ENCODE data around the gene GNLY. TPM values are rescaled to one million over a fixed set of nuclear protein-coding genes. Genes with fewer than 3 reads are reported as not detected.

The GNLY gene
- total and polyA plus RNA-seq, 2 of the 13 experiments (the other 11 are each of a cell fraction or from before 2014, with no cell fraction given) = not detected

DNA sequence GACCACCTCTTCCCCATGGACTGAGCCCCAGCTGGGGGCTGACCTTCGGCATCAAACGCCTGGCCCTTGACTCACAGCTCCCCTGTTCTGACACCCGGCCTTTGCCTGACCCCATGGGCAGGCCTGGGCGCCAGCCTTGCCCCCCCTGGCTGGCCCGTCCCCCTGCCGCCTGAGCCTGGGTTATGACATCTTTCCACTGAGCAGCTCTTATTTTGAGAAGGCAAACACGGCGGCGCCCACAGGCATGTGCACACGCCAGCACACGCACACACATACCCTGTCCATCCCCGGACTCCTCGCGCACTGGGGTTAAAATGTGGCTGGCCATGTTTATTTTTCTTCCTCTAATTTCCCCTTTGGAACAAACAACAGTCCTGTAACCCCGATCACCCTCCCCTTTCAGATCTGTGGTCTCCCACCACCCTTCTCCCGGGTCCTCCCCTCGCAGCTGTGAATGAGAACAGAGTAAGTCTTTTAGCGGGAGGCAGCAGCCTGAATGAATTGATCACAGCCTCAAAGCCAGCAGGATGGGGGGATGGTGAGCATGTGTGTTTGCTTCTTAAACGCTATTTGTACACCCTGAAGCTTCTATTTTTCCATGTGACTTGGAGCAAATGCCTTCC, 47.8 kb downstream of the GNLY start (continued):
- TF ChIP-seq, protein P1, sequence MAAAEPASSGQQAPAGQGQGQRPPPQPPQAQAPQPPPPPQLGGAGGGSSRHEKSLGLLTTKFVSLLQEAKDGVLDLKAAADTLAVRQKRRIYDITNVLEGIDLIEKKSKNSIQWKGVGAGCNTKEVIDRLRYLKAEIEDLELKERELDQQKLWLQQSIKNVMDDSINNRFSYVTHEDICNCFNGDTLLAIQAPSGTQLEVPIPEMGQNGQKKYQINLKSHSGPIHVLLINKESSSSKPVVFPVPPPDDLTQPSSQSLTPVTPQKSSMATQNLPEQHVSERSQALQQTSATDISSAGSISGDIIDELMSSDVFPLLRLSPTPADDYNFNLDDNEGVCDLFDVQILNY (CRISPR knock-in tag; conservative IDR thresholded peaks at IDR 0.05) = no peak
- no peak for TF ChIP-seq MAF1 (CRISPR knock-in tag; IDR thresholded peaks at IDR 0.05; ENCODE audit: borderline replicate concordance)
- no peak for TF ChIP-seq PRMT3 (CRISPR knock-in tag; IDR thresholded peaks at IDR 0.05; ENCODE audit: borderline replicate concordance, low read depth)
- TF ChIP-seq ZSCAN30 (CRISPR knock-in tag; IDR thresholded peaks at IDR 0.05) = no peak
- TF ChIP-seq NFRKB (IDR thresholded peaks at IDR 0.05) = no peak
- peak; percentile 33; the same call in 1 of the 2 replicates for TF ChIP-seq FOXP4 (CRISPR knock-in tag; IDR thresholded peaks at IDR 0.05)
- TF ChIP-seq TEAD3 (CRISPR knock-in tag; optimal IDR thresholded peaks at IDR 0.05; ENCODE audit: borderline replicate concordance) = peak; percentile 32
- no peak for TF ChIP-seq TSC22D2 (CRISPR knock-in tag; IDR thresholded peaks at IDR 0.05; ENCODE audit: borderline replicate concordance)
- TF ChIP-seq ZNF138 (CRISPR knock-in tag; IDR thresholded peaks at IDR 0.05; ENCODE audit: low read depth) = no peak
- TF ChIP-seq ZNF12 (CRISPR knock-in tag; IDR thresholded peaks at IDR 0.05) = peak; percentile 29; the same call in 1 of the 2 replicates
- TF ChIP-seq ZSCAN29 (CRISPR knock-in tag; conservative IDR thresholded peaks at IDR 0.05) = no peak
- no peak for TF ChIP-seq ZBTB43 (CRISPR knock-in tag; conservative IDR thresholded peaks at IDR 0.05)
- no peak for TF ChIP-seq EED (CRISPR knock-in tag; IDR thresholded peaks at IDR 0.05)
- TF ChIP-seq AHR (CRISPR knock-in tag; IDR thresholded peaks at IDR 0.05) = no peak
- TF ChIP-seq ZNF589 (CRISPR knock-in tag; conservative IDR thresholded peaks at IDR 0.05) = no peak
- no peak for TF ChIP-seq ZNF670 (CRISPR knock-in tag; IDR thresholded peaks at IDR 0.05; ENCODE audit: borderline replicate concordance)
- TF ChIP-seq CREM (IDR thresholded peaks at IDR 0.05) = no peak
- no peak for TF ChIP-seq CREM (CRISPR knock-in tag; IDR thresholded peaks at IDR 0.05)
- TF ChIP-seq SALL1 (CRISPR knock-in tag; IDR thresholded peaks at IDR 0.05) = 0 out of 2 replicates have a peak, but pooled peaks have one; percentile 29
- no peak for TF ChIP-seq GLMP (CRISPR knock-in tag; IDR thresholded peaks at IDR 0.05; ENCODE audit: borderline replicate concordance)
- TF ChIP-seq ZNF331 (CRISPR knock-in tag; IDR thresholded peaks at IDR 0.05) = no peak
- 0 out of 2 replicates have a peak, but pooled peaks have one; percentile 67 for TF ChIP-seq SMYD3 (CRISPR knock-in tag; IDR thresholded peaks at IDR 0.05)
- no peak for TF ChIP-seq ZNF816 (CRISPR knock-in tag; IDR thresholded peaks at IDR 0.05; ENCODE audit: borderline replicate concordance)
- 0 out of 2 replicates have a peak, but pooled peaks have one; percentile 60 for TF ChIP-seq HNRNPL (IDR thresholded peaks at IDR 0.05; ENCODE audit: low read depth, low read length)
- TF ChIP-seq KDM3A (CRISPR knock-in tag; IDR thresholded peaks at IDR 0.05; ENCODE audit: low read depth) = no peak
- no peak for TF ChIP-seq NCOA1 (CRISPR knock-in tag; IDR thresholded peaks at IDR 0.05)
- TF ChIP-seq MAX (IDR thresholded peaks at IDR 0.05) = no peak
- TF ChIP-seq ZSCAN21 (CRISPR knock-in tag; IDR thresholded peaks at IDR 0.05; ENCODE audit: borderline replicate concordance) = no peak
